Hepatocyte (in vitro differentiated cells): ENCODE measurements around the gene NCAPG2. TPM values are rescaled to one million over a fixed set of nuclear protein-coding genes. Genes with fewer than 3 reads are reported as not detected.

Experiments used
- DNase-seq: peaks from one replicate; pipeline ENCODE4 v3.0.0-alpha.2; 2016; ENCODE audit warnings: low spot score
- H2AFZ ChIP-seq: fragments of 200-600 bp; sonication (generic); 2 replicates; pipeline ENCODE4 v1.6.0; 2016; ENCODE audit warnings: antibody characterized with exemption, mild to moderate bottlenecking
- H3K27ac ChIP-seq: fragments of 200-600 bp; sonication (generic); 2 replicates; pipeline ENCODE4 v1.5.1; 2016; ENCODE audit warnings: mild to moderate bottlenecking
- H3K27me3 ChIP-seq: fragments of 200-600 bp; sonication (generic); 2 replicates; pipeline ENCODE4 v1.6.1; 2016
- H3K36me3 ChIP-seq: fragments of 200-600 bp; sonication (generic); replicated peaks from 2 replicates; pipeline ENCODE4 v1.5.1; 2016; ENCODE audit warnings: low read depth; ENCODE audit not compliant: insufficient read depth
- H3K4me1 ChIP-seq: fragments of 200-600 bp; sonication (generic); 2 replicates; pipeline ENCODE4 v1.5.1; 2016; ENCODE audit warnings: mild to moderate bottlenecking, moderate library complexity; ENCODE audit not compliant: insufficient read depth
- H3K4me2 ChIP-seq: fragments of 200-600 bp; sonication (generic); 2 replicates; pipeline ENCODE4 v1.6.0; 2016
- H3K4me3 ChIP-seq: fragments of 200-600 bp; sonication (generic); 2 replicates; pipeline ENCODE4 v1.5.1; 2016; ENCODE audit warnings: mild to moderate bottlenecking
- H3K79me2 ChIP-seq: fragments of 200-600 bp; sonication (generic); 2 replicates; pipeline ENCODE4 v1.6.0; 2017; ENCODE audit warnings: mild to moderate bottlenecking
- H3K9me2 ChIP-seq: fragments of 200-600 bp; sonication (generic); replicated peaks from 2 replicates; pipeline ENCODE4 v1.6.0; 2017; ENCODE audit warnings: mild to moderate bottlenecking; ENCODE audit not compliant: insufficient read depth
- H3K9me3 ChIP-seq: fragments of 200-600 bp; sonication (generic); 2 replicates; pipeline ENCODE4 v1.5.1; 2016; ENCODE audit warnings: low read depth, mild to moderate bottlenecking
- H4K20me1 ChIP-seq: fragments of 200-600 bp; sonication (generic); 2 replicates; pipeline ENCODE4 v1.6.0; 2016; ENCODE audit warnings: mild to moderate bottlenecking; ENCODE audit not compliant: insufficient read depth, poor library complexity, severe bottlenecking
- CTCF ChIP-seq: fragments of 200-600 bp; sonication (generic); IDR thresholded peaks from 2 replicates; pipeline ENCODE4 v1.5.1; 2016; ENCODE audit warnings: antibody characterized with exemption, mild to moderate bottlenecking; ENCODE audit not compliant: poor library complexity
- EZH2 ChIP-seq: fragments of 200-600 bp; sonication (generic); IDR thresholded peaks from 2 replicates; pipeline ENCODE4 v1.6.1; 2016; ENCODE audit warnings: antibody characterized with exemption, mild to moderate bottlenecking, borderline replicate concordance
- EZH2phosphoT487 ChIP-seq: fragments of 200-600 bp; sonication (generic); IDR thresholded peaks from one replicate; pipeline ENCODE4 v1.6.1; 2018; ENCODE audit warnings: antibody characterized with exemption, mild to moderate bottlenecking, low read depth, moderate library complexity; ENCODE audit not compliant: unreplicated experiment, severe bottlenecking
- WGBS: methylation state at CpG from one replicate; pipeline ENCODE4 v1.1.6; 2016; ENCODE audit warnings: low lambda C conversion rate; ENCODE audit errors: missing lambda C conversion rate; 5-methylcytosine and 5-hydroxymethylcytosine counted together
- polyA plus RNA-seq: library from polyadenylated mRNA; unstranded; fragments of >200 nt; fragmentation: Nextera tagmentation; extraction: Ambion mirVana; gene quantifications from 2 replicates; pipeline ENCODE4 v1.2.1, GENCODE V29; 2016
- total RNA-seq: library from RNA; depleted of rRNA; stranded (reverse); fragments of >200 nt; gene quantifications from 2 replicates; pipeline ENCODE4 v1.2.3, GENCODE V29; 2014

The NCAPG2 gene
- total and polyA plus RNA-seq, 2 experiments from 2014 or later: 6.2 to 9.5 TPM

GRCh38 chr7:158727690-158728089 is 23.1 kb upstream of the NCAPG2 start:
- H3K79me2 ChIP-seq: no peaks in the 10 kb centered on the region
- 95% methylated on average over 5 of the region's 5 CpGs for WGBS
- H4K20me1 ChIP-seq: no peaks in the 10 kb centered on the region
- H3K4me1 ChIP-seq: no peaks in the 10 kb centered on the region
- H3K27ac ChIP-seq: no peak overlapping the region
- H3K4me3 ChIP-seq: no peak overlapping the region
- no peak overlapping the region for H2AFZ ChIP-seq
- no peaks in the 10 kb centered on the region for H3K36me3 ChIP-seq
- H3K27me3 ChIP-seq: no peaks in the 10 kb centered on the region
- TF ChIP-seq EZH2: no peak
- no peak for TF ChIP-seq EZH2phosphoT487
- no peak for TF ChIP-seq CTCF
- no peaks in the 10 kb centered on the region for H3K9me2 ChIP-seq
- no peak for DNase-seq
- H3K9me3 ChIP-seq: no peaks in the 10 kb centered on the region
- no peak overlapping the region for H3K4me2 ChIP-seq

GRCh38 chr7:158726277-158726807 is 21.7 kb upstream of the NCAPG2 start:
- no peaks in the 10 kb centered on the region for H3K9me3 ChIP-seq
- WGBS: 92% methylated on average over 4 of the region's 4 CpGs
- TF ChIP-seq EZH2 (no peak), CTCF (no peak), EZH2phosphoT487 (no peak)

GRCh38 chr7:158725506-158725800 is 20.8 kb upstream of the NCAPG2 start:
- no peaks in the 10 kb centered on the region for H3K9me2 ChIP-seq
- H3K27ac ChIP-seq: no peak overlapping the region
- no peaks in the 10 kb centered on the region for H3K79me2 ChIP-seq
- 93% methylated on average over 4 of the region's 4 CpGs for WGBS
- TF ChIP-seq CTCF (no peak), EZH2 (no peak), EZH2phosphoT487 (no peak)
- no peak for DNase-seq
- H3K36me3 ChIP-seq: no peaks in the 10 kb centered on the region
- H4K20me1 ChIP-seq: no peaks in the 10 kb centered on the region
- H3K4me1 ChIP-seq: no peaks in the 10 kb centered on the region
- H3K4me2 ChIP-seq: no peak overlapping the region
- H3K9me3 ChIP-seq: no peaks in the 10 kb centered on the region
- no peak overlapping the region for H2AFZ ChIP-seq
- no peak overlapping the region for H3K4me3 ChIP-seq
- no peaks in the 10 kb centered on the region for H3K27me3 ChIP-seq

More at GRCh38 chr7:158726277-158726807, 21.7 kb upstream of the NCAPG2 start:
- Histone ChIP-seq H2AFZ (no peak overlapping the region), H3K36me3 (no peaks in the 10 kb centered on the region), H3K4me3 (no peak overlapping the region), H3K27ac (no peak overlapping the region), H4K20me1 (no peaks in the 10 kb centered on the region), H3K27me3 (no peaks in the 10 kb centered on the region), H3K4me2 (no peak overlapping the region), H3K4me1 (no peaks in the 10 kb centered on the region), H3K79me2 (no peaks in the 10 kb centered on the region), H3K9me2 (no peaks in the 10 kb centered on the region)
- DNase-seq: no peak
